CD4-positive, alpha-beta T cell treated with Interleukin-1 beta for 1 hour (primary cell): Measurements from ENCODE around the gene PRR11.
A peak's percentile ranks its signal among the peaks of the same experiment; 100 is the strongest.
"Not testable (repeated sequence)": the region's sequence is repeated elsewhere in the genome, so short reads cannot be mapped to it uniquely, and the experiment has no call there.

Experiments
- DNase-seq, 2 donors: peaks; one replicate each; pipeline ENCODE4 v3.0.0-alpha.2; 2020 to 2022

PRR11 gene

DNA sequence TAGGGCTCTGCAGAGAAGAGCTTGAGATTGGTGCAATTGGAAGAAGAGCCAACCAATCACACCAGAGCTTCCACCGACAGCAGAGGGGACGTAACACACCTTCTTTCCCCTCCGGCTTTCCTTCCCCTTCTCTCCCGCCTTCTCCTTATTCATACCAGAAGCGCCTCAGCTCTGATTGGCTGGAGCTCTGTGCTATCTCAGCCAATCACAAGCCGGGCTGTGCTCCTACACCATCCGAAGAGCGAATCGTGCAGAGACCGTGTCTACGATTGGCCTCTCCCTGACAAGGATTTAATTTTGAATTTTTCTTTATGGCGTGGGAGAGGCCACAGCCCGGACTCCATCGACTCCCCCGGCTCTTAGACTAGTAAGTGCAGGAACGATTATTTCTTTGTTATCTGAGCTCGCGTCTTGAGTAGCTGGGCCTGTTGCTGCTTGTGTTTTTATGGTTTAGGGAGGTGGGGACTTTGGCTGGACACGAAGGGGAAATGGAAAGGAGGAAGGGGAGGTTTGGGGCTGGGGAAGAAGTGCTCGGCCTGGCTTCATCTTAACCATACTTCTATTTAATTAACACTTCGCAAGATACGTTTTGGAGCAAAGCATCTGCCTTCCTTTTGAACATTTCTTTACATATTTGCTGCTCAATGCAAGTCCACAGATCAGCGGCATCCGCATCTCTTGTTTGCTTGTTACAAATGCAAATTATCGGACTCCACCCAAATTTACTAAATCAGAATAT, at the start of gene PRR11:
PRR11 (plus strand) TSS at position 308 of the 739 bp plus-strand sequence. CDS start 14,007 bp downstream, outside the sequence.
- peak; percentile 98 to 99 for DNase-seq

DNA sequence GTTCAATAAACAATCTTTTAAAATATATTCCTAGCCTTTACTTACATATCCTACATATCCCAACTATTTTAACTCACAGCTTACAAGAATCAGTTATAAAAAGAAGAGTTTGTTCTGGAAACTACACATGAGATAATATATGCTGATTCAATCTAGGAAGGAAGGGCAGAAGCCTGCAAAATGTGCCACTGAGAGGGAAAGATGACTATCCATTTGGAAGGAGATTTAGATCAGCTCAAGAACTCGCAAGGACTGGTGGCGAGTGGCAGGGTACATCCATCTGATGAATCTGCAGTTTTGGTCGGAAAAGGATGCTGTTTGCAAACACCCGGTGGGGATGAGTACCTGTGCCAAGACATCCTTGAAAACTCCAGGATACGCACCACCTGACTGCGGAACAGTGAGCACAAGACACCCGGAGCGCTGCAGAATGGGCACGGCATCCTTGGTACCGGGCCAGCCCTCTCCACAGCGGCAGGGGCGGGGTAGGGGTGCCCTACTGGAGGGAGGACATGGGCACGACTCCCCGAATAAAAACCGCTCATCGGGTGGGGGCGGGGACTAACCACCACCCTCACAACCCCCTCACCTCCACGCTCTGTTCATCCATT, 49.6 kb upstream of the PRR11 start:
- DNase-seq, result peak; percentile 75 to 76

DNA sequence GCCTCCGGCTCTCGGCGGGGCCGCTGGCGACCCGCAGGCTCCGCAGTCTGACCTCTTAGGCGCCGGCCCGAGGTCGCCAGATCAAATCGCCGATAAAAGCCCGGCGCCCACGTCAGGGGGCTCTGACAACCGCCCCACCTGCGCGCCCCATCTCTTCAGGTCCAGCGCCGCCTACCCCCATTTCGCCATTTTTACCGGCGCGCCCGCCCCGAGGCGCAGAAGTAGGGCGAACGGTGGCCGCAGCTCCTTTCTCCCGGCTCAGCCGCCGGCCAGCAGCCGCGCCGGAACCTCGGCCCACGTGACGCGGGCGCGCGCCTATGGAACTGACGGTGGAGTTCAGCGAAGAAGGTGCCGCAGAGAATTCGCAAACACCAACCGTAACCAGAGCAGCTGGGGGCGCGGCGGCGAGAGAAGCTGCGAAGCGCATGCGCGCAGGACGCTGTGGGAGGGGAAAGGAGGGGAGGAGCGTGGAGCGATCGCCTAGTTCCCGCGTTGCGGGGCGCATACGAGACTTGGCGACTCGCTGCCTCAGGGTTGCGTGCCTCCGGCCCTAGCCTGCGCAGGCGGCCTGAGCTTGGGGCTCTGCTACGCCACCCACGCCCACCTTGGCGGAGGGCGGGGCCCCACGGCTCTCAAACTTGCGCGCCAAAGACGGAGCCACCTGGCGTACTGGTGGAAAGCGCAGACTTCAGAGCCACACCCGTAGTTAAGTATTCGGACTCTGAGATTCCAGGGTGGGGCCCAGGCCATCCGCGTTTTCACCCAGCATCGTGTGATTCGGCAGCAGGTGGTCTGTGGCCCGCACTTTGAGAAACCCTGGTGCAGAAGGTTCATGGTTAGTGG, 48.9 kb upstream of the PRR11 start, which contains the start of gene TRIM37:
TRIM37 (minus strand) TSS at position 418 of the 843 bp plus-strand sequence. CDS start 419 bp downstream, outside the sequence.
- peak; percentile 99 for DNase-seq

DNA sequence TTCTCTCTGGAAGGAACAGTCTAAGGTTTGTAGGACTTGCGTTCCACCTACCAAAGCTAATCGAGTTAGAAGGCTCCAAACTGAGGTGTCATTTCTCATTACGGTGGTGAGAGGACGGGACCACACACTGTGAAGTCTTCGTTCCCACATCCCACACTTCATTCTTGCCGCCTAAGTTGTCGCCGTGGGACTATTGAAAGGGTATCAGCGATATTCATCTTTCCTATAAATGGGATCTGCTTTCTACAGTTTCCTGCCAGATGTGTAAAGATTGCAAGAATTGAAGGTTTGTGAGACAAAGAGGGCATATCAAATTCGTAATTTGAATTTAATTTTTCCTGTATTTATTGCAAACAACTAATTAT, 48.3 kb upstream of the PRR11 start:
- no peak for DNase-seq

DNA sequence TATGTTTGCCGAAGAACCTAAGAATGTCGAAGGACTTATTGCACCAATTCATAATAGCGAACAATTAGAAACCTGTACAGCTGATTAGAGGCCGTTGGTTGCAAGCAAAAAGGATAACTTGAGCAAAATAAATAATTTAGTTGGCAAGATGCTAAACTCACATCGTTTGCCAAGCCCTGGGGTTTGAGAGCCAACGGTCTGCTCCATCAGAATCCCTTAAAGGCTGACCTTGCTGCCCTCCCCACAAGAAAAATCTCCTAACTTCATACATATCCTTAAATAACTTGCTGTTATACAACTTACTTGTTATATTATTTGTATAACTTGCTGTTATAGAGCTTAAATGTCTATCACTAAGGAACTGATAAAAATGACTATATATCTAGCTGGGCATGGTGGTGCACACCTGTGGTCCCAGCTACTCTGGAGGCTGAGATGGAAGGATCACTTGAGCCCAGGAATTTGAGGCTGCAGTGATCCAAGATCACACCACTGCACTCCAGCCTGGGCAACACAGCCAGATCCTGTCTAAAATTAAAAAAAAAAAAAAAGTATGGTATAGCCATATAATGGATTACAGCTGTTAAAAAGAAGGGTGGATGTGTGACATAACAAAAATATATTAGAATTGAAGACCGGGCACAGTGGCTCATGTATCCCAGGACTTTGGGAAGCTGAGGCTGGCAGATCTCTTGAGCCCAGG, 47.0 kb upstream of the PRR11 start:
- DNase-seq, result no peak

DNA sequence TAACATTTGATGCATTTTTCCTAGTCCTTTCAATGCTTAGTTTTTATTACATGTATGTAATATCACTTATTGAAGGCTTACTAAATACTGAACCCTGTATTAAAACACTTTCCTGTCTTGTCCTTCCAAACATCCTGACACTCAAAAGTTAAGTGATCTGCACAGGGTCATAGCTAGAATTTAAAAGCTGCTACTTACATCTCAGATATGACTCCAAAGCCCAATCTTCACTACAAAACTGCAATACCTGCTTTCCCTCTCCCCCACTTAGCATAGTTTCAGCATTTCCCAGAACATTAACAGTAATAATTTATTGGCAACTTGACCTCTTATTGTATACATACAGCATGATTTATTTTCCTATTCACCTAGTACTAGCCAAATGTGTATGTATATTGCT, 44.6 kb upstream of the PRR11 start:
- DNase-seq, result no peak

DNA sequence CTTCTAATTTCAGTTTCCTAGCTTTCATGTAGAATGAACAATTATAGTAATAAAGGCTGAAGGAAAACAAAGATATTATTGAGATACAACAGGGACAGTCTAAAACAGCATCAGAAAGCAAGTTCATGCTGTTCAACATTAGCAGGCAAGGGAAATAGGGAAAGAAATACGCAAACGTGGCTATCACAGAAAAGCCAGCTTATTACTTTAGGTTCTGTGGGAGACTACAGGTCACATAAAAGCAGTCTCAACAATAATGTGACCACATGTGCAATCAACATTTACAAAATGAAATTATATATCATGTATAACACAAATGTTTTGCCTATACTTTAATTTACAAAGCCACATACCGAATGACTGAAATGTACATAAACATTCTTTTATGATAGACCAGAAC, 44.0 kb upstream of the PRR11 start:
- no peak for DNase-seq

DNA sequence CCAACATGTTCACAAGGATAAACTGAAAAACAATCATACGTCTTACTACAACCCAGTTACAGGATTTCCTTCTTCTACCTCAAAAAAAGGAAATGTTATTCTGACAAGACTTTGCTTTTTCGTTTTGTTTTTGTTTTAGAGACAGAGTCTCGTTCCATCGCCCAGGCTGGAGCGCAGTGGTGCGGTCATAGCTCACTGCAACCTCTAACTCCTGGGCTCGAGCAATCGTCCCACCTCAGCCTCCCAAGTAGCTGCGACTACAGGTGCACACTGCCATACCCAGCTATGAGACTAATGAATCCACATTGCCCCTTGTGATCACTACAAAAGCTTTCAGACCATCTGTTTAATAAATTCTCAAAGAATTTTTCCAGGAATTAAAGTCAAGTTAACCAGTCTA, 40.1 kb upstream of the PRR11 start:
- no peak for DNase-seq

DNA sequence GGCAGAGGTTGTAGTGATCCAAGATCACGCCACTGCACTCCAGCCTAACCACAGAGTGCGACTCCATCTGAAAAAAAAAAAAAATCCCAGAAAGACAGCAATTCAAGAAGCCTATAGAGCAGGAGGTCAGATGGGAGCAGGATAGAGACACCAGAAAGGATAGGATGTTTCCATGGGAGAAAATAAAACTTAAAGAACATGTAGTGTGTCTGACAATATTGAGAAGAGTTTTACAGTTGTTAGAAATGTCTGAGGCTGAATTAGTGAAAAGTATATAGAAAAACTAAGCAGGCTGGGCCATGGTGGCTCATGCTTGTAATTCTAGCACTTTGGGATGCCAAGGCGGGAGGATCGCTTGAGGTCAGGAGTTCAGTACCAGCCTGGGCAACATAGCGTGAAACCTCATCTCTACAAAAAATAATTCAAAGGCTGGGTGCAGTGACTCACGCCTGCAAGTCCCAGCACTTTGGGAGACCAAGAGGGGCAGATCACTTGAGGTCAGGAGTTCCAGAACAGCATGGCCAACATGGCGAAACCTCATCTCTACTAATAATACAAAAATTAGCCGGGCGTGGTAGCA, 33.6 kb upstream of the PRR11 start:
- no peak for DNase-seq

DNA sequence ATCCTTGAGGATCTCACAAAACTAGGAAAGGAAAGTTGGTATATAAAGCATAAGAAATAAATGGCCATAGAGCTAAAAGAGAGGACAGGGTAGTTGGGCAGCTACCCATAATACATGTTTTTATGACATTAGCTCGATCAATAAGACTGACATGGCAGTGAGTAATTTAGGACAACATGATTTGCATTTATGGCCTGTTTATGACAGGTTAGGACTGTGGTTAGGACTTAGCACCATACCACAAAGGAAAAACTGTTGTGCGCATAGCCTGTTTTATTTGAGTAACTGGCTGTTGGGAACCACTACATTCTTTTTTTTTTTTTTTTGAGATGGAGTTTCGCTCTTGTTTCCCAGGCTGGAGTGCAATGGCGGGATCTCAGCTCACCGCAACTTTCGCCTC, 30.9 kb upstream of the PRR11 start:
- DNase-seq, result no peak

DNA sequence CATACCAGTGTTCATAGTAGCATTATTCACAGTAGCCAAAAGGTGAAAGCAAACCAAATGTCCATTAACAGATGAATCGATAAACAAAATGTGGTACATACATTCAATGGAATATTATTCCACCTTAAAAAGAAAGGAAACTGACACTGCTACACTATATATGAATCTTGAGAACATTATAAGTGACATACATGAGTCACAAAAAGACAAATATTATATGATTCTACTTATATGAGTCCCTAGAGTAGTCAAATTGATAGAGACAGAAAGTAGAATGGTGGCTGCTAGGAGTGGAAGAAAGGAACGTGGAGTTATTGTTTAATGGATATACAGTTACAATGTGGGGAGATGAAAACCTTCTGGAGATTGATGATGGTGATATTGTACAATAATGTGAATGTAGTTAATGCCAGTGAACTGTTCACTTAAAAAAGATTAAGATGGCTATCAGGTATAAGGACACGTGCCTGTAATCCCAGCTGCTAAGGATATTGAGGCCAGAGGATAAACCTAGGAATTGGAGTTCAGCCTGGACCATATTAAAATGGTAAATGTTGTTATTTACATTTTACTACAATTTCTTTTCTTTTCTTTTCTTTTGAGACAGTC, 28.6 kb upstream of the PRR11 start:
- DNase-seq, result no peak

DNA sequence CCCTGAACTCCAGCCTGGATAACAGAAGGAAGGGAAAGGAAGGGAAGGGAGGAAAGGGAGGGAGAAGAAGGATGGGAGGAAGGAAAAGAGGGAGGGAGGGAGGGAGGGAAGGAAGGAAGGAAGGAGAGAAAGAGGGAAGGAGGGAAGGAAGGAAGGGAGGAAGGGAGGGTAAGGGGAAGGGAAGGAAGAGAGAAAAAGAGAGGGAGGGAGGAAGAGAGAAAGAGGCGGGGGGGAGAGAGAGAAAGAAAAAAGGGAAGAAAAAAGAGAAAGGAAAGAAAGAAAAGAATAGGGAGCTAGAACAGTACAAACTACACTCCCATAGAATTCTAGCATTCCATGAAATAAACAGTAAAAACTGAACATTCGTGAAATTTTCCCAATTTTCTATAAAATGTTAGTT, 25.7 kb upstream of the PRR11 start:
- DNase-seq, result no peak

DNA sequence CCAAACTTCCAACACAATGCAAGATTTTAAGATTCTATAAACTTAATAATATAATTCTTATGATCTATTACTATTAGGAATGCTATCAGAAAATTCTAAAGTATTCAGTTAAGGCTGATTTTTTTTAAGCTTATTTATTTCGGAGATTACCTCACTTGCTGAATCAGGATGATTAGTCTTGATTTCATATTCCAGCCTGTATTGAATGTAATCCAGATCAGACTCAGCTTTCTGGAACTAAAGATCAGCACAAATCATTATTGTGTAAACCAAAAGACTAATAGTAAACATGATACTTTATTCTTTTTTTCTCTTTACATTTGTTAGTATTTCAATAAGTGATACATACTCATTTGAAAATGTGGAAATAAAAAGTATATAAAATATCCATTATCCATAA, 24.4 kb upstream of the PRR11 start:
- no peak for DNase-seq

DNA sequence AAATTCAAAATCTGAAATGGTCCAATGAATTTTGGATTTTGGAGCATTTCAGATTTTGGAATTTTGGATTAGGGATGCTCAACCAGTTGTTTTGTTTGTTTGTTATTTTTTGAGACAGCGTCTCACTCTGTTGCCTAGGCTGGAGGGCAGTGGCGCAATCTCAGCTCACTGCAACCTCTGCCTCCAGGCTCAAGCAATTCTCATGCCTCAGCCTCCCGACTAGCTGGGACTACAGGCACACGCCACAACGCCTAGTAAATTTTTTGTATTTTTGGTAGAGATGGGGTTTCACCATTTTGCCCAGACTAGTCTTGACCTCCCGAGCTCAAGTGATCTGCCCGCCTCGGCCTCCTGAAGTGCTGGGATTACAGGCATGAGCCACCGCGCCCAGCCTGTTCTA, 17.2 kb upstream of the PRR11 start:
- not testable (repeated sequence) for DNase-seq

DNA sequence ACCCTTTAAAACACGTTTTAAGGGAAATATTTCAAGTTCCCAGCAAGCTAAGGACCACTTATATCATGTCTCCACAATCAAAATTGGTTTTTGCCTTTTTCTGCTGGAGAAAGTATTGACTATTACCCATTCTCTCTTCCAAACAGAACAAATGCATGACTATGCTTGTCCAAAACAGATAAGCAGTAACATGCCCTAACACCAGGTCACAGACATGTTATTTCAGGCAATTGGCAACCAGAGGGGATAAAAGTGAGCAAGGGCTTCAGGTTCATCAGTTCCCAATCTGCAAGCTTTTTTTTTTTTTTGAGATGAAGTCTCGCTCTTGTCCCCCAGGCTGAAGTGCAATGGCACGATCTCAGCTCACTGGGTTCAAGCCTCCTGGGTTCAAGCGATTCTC, 15.6 kb upstream of the PRR11 start:
- DNase-seq, result no peak

DNA sequence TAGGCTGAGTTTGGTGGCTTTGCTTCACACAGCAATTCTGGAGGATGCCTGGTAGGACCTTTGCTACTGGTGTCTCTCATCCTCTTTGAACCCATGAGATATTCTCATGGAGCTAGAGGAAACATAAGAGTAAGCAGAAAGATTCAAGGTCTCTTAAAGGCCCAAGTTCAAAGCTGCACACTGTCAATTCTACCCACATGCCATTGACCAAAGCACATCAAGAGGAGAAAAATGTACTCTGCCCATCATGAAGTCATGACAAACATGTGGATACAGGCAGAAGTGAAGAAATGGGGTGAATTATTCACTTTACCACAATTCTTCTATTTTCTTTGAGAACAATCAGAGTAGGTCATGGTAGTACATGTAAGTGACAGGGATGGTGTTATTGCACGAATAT, 13.7 kb upstream of the PRR11 start:
- no peak for DNase-seq

DNA sequence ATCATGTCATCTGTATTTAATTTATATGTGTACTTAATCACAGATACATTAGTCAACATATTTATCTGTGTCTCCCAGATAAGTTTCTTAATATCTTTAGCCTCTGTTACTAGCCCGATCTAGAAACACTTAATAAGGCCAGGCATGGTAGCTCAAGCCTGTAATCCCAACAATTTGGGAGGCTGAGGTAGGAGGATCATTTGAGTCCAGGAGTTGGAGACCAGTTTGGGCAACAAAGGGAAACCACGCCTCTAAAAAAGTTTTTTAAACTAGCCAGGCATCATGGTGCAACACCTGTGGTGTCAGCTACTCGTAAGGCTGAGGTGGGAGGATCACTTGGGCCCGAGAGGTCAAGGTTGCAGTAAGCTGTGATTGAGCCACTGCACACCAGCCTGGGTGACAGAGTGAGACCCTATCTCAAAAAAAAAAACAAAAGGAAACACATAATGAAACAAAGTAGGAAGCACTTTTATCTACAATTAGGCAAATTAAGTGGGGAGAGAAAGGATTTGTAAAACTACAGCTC, 9.9 kb upstream of the PRR11 start:
- DNase-seq, result no peak

DNA sequence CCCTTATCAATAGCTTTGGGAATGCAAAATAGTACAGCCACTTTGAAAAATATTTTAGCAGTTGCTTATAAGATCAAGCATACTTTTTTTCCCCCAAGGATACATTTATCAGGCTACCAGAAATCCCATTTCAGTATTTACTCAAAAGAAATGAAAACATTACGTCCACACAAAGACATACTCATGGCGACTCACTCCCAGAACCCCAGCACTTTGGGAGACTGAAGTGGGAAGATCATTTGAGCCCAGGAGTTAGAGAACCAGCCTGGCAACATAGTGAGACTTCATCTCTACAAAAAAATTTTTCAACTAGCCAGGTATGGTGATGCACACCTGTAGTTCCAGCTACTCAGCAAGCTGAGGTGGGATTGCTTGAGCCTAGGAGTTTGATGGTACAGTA, 6.5 kb upstream of the PRR11 start:
- DNase-seq, result no peak

DNA sequence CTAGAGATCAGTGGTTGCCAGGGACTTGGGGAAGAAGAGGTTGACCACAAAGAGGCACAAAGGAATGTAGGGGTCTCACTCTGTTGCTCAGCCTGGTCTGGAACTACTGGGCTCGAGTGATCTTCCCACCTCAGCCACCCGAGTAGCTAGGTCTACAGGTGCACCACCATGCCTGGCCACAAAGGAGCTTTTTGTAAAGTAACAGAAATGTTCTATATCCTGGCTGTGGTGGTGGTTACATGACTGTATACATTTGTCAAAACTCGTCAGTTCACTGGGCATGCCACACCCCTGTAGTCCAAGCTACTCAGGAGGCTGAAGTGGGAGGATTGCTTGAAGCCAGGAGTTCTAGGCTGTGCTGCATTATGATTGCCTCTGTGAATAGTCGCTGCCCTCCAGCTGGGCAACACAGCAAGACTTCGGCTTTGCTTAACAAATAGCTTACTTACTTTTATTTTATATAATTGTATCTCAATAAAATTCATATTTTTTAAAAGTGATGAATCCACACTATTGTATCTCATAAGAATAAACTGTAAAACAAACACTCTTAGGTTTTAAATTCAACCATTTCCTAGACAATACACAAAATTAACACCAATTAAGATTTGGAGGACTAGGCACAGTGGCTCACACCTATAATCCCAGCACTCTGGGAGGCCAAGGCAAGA, 5.6 kb upstream of the PRR11 start:
- DNase-seq, result no peak

DNA sequence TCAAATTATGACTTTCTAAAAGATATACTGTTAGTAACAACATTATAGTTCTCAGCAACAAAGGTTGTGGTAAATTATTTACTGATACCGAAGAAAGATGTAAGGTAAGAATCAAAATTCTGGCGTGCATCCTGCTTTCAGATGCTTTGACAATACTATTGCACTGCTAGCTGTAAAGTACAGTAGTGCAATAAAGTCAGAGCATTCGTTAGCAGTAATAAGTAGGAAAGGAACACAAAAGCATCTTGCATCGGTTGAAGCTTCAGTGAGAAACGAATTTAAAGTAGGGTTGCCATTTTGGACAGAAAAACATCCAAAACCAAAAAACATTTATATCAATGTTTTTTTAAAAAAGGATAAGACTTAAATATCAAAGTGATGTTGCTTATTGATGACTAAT, 4.5 kb upstream of the PRR11 start:
- no peak for DNase-seq

DNA sequence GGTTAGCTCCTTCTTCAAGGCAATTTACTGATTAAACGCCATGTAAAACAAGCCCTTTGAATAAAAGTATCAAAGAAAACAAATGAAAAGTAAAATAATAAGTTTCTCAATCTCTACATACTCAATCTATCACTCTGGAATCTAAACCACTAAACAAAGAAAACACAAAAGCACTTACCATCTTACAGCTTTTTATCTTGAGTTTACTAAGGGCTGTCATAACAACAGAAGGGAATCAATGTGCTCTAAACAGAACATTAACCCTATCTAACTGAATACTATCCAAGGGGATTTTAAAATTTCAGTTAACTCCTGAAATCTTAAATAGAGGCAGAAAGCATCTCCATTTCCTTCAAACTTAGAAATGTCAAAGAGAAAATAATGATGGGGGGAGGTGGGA, 4.0 kb upstream of the PRR11 start:
- no peak for DNase-seq

DNA sequence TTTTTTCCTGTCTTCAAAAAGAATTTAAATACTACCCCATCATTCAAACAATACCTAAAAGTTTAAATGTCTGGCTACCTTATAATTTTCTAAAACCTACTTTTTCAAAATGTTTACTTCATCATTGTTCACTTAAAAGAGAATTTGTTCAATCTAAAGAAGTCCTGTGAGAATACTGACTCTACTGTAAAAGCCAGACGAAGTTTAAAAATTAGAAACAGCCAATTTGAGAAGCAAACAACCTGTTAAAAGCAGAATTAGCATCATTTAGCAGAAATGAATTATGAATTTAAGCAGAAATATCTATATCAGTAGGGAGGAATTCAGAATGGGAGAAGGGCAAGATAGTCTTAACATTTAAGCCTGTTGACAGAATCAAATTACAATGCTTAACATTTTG, 2.6 kb upstream of the PRR11 start:
- no peak for DNase-seq
